ENCODE data around the gene SNRNP25. TPM values are rescaled to one million over a fixed set of nuclear protein-coding genes. Genes with fewer than 3 reads are reported as not detected.

The SNRNP25 gene
- total and polyA plus RNA-seq, 9 of the 15 experiments (the other 6 are each of a cell fraction or from before 2014, with no cell fraction given): 59.0 to 176 (median 108) TPM

- TF ChIP-seq POLR2A (conservative IDR thresholded peaks at IDR 0.05): peak; percentile 36; the same call in 1 of the 2 replicates
- peak; percentile 8 for TF ChIP-seq KDM5B (IDR thresholded peaks at IDR 0.05; ENCODE audit: insufficient replicate concordance, low read depth, low read length)
- TF ChIP-seq ZNF436 (CRISPR knock-in tag; IDR thresholded peaks at IDR 0.05): no peak
- TF ChIP-seq SUPT5H (IDR thresholded peaks at IDR 0.05): 0 out of 2 replicates have a peak, but pooled peaks have one; percentile 12
- TF ChIP-seq HMGN3 (IDR thresholded peaks at IDR 0.05; ENCODE audit: borderline replicate concordance, extremely low read depth, insufficient read length, low read depth, low read length): peak; percentile 3
- no peak for TF ChIP-seq BRF2 (IDR thresholded peaks at IDR 0.05; ENCODE audit: borderline replicate concordance, insufficient read depth, insufficient read length)
Observed at GRCh38 chr16:78444-79150, 25.0 kb downstream of the SNRNP25 start (continued).

GRCh38 chr16:79151-80054 is 25.8 kb downstream of the SNRNP25 start:
- H3K9me3 ChIP-seq (replicated peaks; ENCODE audit: control insufficient read depth, insufficient read depth, low read depth, low read length): no peaks in the 10 kb centered on the region
- ChIA-PET POLR2A (interaction anchor here (0.9 to 1.5 kb wide), 5 partner anchors 9 to 45 kb away, joined by 3 to 7 read pairs (median 4); no protein-coding TSS in a partner anchor), CTCF (ENCODE audit: low intra/inter-chr PET ratio) (interaction anchor here (0.5 to 0.6 kb wide), 2 partner anchors 15 to 18 kb away, joined by 3 to 4 read pairs; no protein-coding TSS in a partner anchor)
- H3K4me1 ChIP-seq (replicated peaks in 1 of 2; ENCODE audit: control insufficient read depth in 2 of 2, insufficient read depth in 2 of 2, low read length in 2 of 2): peaks cover 27 to 70% of the 10 kb centered on the region in 2 experiments
- H2AFZ ChIP-seq (ENCODE audit: low read depth, low read length): no peak overlapping the region
- DNase-seq (ENCODE audit: extremely low read depth in 1 of 4, low spot score in 3 of 4): no peak
- H3K9me1 ChIP-seq (ENCODE audit: control insufficient read depth, insufficient read depth, low read length): peaks cover 5% of the 10 kb centered on the region
- peak overlapping the region; percentile 93; the same call in 1 of the 2 replicates for H3K4me3 ChIP-seq
- in situ Hi-C loops (cut with MboI): no loop called here
- no TSS peak for BruUV-seq (replicated peaks)
- 83% methylated on average over 30 of the region's 32 CpGs for WGBS (ENCODE audit: insufficient coverage, low coverage, missing lambda C conversion rate)
- H3K27me3 ChIP-seq (ENCODE audit: control insufficient read depth in 2 of 2, insufficient read depth in 2 of 2, low read length in 2 of 2): no peaks in the 10 kb centered on the region
- peaks cover 37% of the 10 kb centered on the region; the same call in 2 of the 3 replicates for H3K36me3 ChIP-seq (ENCODE audit: control insufficient read depth, insufficient read depth, low read length)
- intact Hi-C loops (cut with micrococcal nuclease): no loop called here
- no peak for ATAC-seq
- peak overlapping the region; percentile 89; the same call in 1 of the 3 replicates for H3K27ac ChIP-seq (ENCODE audit: extremely low read depth, low read depth, low read length)
- peak overlapping the region; percentile 89 to 100 for H3K9ac ChIP-seq (ENCODE audit: insufficient read depth in 1 of 2, low read depth in 2 of 2, low read length in 2 of 2)
- peaks cover 6% of the 10 kb centered on the region; the same call in 1 of the 2 replicates for H4K20me1 ChIP-seq (replicated peaks; ENCODE audit: control insufficient read depth, insufficient read depth, low read length)
- H3K79me2 ChIP-seq (ENCODE audit: control insufficient read depth, insufficient read depth, low read length): peaks cover 29% of the 10 kb centered on the region
- no peak for FAIRE-seq
- peak overlapping the region; percentile 88 for H3K4me2 ChIP-seq (ENCODE audit: insufficient read depth, low read length)
- TF ChIP-seq MECOM (CRISPR knock-in tag; IDR thresholded peaks at IDR 0.05): no peak
- TF ChIP-seq ZFP91 (CRISPR knock-in tag; IDR thresholded peaks at IDR 0.05): 0 out of 2 replicates have a peak, but pooled peaks have one; percentile 17
- TF ChIP-seq KAT8 (IDR thresholded peaks at IDR 0.05; ENCODE audit: low read depth): no peak
- TF ChIP-seq XRCC5 (IDR thresholded peaks at IDR 0.05; ENCODE audit: low read depth, low read length): no peak
- TF ChIP-seq ZBTB33 (CRISPR knock-in tag; IDR thresholded peaks at IDR 0.05): peak; percentile 52; the same call in 1 of the 2 replicates
- TF ChIP-seq ZBTB17 (CRISPR knock-in tag; IDR thresholded peaks at IDR 0.05): no peak
- TF ChIP-seq ZNF274 (IDR thresholded peaks at IDR 0.05; ENCODE audit: borderline replicate concordance, low read depth, low read length): no peak
- TF ChIP-seq ZNF586 (CRISPR knock-in tag; conservative IDR thresholded peaks at IDR 0.05): no peak
